ENCODE data around the gene PDXDC1.
"Not testable (repeated sequence)": the region's sequence is repeated elsewhere in the genome, so short reads cannot be mapped to it uniquely, and the experiment has no call there.

DNA sequence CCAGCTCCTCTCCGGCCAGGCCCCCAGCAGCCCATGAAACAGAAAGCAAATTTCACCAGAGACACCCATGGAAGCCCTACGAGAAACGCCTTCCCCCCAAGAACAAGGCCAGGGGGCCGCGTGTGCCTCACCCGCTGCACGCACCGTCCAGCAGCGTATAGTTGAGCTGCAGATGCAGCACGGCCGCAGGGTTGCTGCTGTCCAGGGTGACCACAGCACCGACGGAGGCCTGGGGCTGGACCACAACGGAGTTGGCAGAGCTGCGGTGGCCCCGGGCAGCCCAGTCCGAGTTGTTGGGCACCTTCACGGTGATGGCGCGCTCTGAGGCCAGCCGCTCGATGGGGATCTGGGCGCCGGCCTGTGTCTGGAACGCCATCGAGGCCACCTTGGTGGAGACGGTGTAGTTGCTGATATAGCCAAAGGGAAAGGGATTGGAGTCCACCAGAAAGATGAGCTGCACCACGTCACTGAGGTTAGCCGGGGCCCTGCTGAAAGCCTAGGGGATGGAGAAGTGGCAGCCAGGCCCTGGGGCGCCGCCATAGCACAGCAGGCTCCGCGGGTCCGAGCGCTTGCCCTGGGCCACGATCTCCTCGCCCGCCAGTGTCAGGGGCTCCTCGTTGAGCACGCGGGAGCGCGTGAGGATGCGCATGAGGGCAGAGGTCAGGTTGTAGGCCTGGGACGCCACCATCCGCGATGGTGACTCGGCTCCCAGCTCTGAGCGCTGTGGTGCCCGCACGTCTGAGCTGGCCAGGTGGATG lies 156.3 kb downstream of the PDXDC1 start:
- TF ChIP-seq, protein P1, sequence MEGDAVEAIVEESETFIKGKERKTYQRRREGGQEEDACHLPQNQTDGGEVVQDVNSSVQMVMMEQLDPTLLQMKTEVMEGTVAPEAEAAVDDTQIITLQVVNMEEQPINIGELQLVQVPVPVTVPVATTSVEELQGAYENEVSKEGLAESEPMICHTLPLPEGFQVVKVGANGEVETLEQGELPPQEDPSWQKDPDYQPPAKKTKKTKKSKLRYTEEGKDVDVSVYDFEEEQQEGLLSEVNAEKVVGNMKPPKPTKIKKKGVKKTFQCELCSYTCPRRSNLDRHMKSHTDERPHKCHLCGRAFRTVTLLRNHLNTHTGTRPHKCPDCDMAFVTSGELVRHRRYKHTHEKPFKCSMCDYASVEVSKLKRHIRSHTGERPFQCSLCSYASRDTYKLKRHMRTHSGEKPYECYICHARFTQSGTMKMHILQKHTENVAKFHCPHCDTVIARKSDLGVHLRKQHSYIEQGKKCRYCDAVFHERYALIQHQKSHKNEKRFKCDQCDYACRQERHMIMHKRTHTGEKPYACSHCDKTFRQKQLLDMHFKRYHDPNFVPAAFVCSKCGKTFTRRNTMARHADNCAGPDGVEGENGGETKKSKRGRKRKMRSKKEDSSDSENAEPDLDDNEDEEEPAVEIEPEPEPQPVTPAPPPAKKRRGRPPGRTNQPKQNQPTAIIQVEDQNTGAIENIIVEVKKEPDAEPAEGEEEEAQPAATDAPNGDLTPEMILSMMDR (IDR thresholded peaks at IDR 0.05) = not testable (repeated sequence)
- not testable (repeated sequence) for TF ChIP-seq POLR2A (IDR thresholded peaks at IDR 0.05)
